Endothelial cell of umbilical vein (primary cell): ENCODE data around the gene CHSY3. TPM values are rescaled to one million over a fixed set of nuclear protein-coding genes. Genes with fewer than 3 reads are reported as not detected.

ENCODE experiments used
- BruUV-seq: library from RNA; stranded (reverse); fragments of 400-500 nt; replicated peaks from 2 replicates; lab custom pipeline; 2021; lab: Mats Ljungman, UMichigan
- CTCF ChIA-PET: fragments of 300-600, 350-600 bp; sonication (Branson Sonifier 250); formaldehyde crosslinking; loops from one replicate; lab custom pipeline; 2021; ENCODE audit warnings: antibody characterized with exemption, inconsistent platforms; lab: Charles Lee
- POLR2A ChIA-PET: fragments of 300-600, 350-600 bp; sonication (Branson Sonifier 250); formaldehyde crosslinking; loops from one replicate; lab custom pipeline; 2021; ENCODE audit warnings: antibody characterized with exemption, inconsistent platforms; lab: Charles Lee
- DNase-seq: peaks from one replicate; pipeline ENCODE4 v3.0.0-alpha.2; 2011; ENCODE audit warnings: low read depth, low spot score
- FAIRE-seq: peaks from 2 replicates; lab custom pipeline; 2011; peaks lifted over from hg19 to GRCh38; lab: Jason Lieb, UNC
- H2AFZ ChIP-seq: 2 replicates; pipeline ENCODE4 v1.6.0; 2012; ENCODE audit warnings: low read depth, low read length, control low read depth, inconsistent platforms
- H3K27ac ChIP-seq: 2 replicates; pipeline ENCODE4 v1.5.1; 2011; ENCODE audit warnings: low read depth, mild to moderate bottlenecking, control low read depth, low read length, moderate library complexity; ENCODE audit not compliant: insufficient read depth
- H3K27me3 ChIP-seq, 2 experiments: 2 replicates each; pipeline versions ENCODE4 v1.6.0 to v1.6.1; 2011; ENCODE audit warnings: low read length in 2 of 2, mixed read lengths in 1 of 2; ENCODE audit not compliant: control insufficient read depth in 2 of 2, insufficient read depth in 2 of 2
- H3K36me3 ChIP-seq, 2 experiments: 2 replicates in 1 of 2; 3 replicates in 1 of 2; pipeline ENCODE4 v1.5.1; 2011; ENCODE audit warnings: low read length in 2 of 2, mild to moderate bottlenecking in 1 of 2, moderate library complexity in 1 of 2; ENCODE audit not compliant: control insufficient read depth in 2 of 2, insufficient read depth in 2 of 2; ENCODE audit errors: extremely low read depth in 1 of 2
- H3K4me1 ChIP-seq: 3 replicates; pipeline ENCODE4 v1.5.1; 2011; ENCODE audit warnings: mild to moderate bottlenecking, low read length; ENCODE audit not compliant: control insufficient read depth, insufficient read depth; ENCODE audit errors: extremely low read depth
- H3K4me2 ChIP-seq: 2 replicates; pipeline ENCODE4 v1.6.1; 2011; ENCODE audit warnings: low read length, control low read depth, mixed read lengths; ENCODE audit not compliant: insufficient read depth
- H3K4me3 ChIP-seq, 3 experiments: fragments of 200-600 bp in 1 of 3; sonication (generic), shearing (Covaris generic) in 1 of 3; replicated peaks in 1 of 3; 2 replicates each; pipeline ENCODE4 v1.5.1; 2011 to 2016; ENCODE audit warnings: control low read depth in 3 of 3, low read length in 3 of 3, mild to moderate bottlenecking in 2 of 3, inconsistent platforms in 1 of 3, low read depth in 1 of 3, moderate library complexity in 1 of 3; ENCODE audit not compliant: insufficient read depth in 1 of 3
- H3K79me2 ChIP-seq: 2 replicates; pipeline ENCODE4 v1.6.0; 2012; ENCODE audit warnings: low read length, inconsistent platforms; ENCODE audit not compliant: control insufficient read depth, insufficient read depth
- H3K9ac ChIP-seq: replicated peaks from 2 replicates; pipeline ENCODE3; 2011; ENCODE audit warnings: low read length, control low read depth; ENCODE audit not compliant: insufficient read depth; ENCODE audit errors: extremely low read depth
- H3K9me1 ChIP-seq: replicated peaks from 3 replicates; pipeline ENCODE4 v1.6.0; 2011; ENCODE audit warnings: mild to moderate bottlenecking, low read length; ENCODE audit not compliant: control insufficient read depth, insufficient read depth; ENCODE audit errors: extremely low read depth
- H3K9me3 ChIP-seq: replicated peaks from 2 replicates; pipeline ENCODE4 v1.5.1; 2012; ENCODE audit warnings: low read length, inconsistent platforms; ENCODE audit not compliant: control insufficient read depth, insufficient read depth
- H4K20me1 ChIP-seq: replicated peaks from 2 replicates; pipeline ENCODE3; 2011; ENCODE audit warnings: mild to moderate bottlenecking, low read length; ENCODE audit not compliant: control insufficient read depth, insufficient read depth; ENCODE audit errors: extremely low read depth
- EZH2 ChIP-seq: IDR thresholded peaks from 2 replicates; pipeline ENCODE4 v1.6.1; 2012; ENCODE audit warnings: borderline replicate concordance, low read depth, mild to moderate bottlenecking, moderate library complexity, low read length, inconsistent platforms; ENCODE audit not compliant: severe bottlenecking
- FOS ChIP-seq: IDR thresholded peaks from 2 replicates; pipeline ENCODE4 v1.6.1; 2011; ENCODE audit warnings: mild to moderate bottlenecking, low read length, moderate library complexity, borderline replicate concordance; ENCODE audit not compliant: insufficient read depth
- GATA2 ChIP-seq: IDR thresholded peaks from 2 replicates; pipeline ENCODE4 v1.7.0; 2011; ENCODE audit warnings: low read depth, mild to moderate bottlenecking, moderate library complexity, mixed read lengths, low read length; ENCODE audit not compliant: insufficient read length, insufficient read depth
- JUN ChIP-seq: IDR thresholded peaks from 2 replicates; pipeline ENCODE4 v1.6.1; 2011; ENCODE audit warnings: borderline replicate concordance, low read depth; ENCODE audit not compliant: insufficient read length, insufficient read depth
- MYC ChIP-seq: IDR thresholded peaks from one replicate; pipeline ENCODE4 v1.6.1; 2011; ENCODE audit warnings: mild to moderate bottlenecking, low read depth, low read length
- POLR2A ChIP-seq: IDR thresholded peaks from 2 replicates; pipeline ENCODE4 v1.6.1; 2012; ENCODE audit warnings: low read depth, mild to moderate bottlenecking, control low read depth, low read length
- POLR2AphosphoS5 ChIP-seq: IDR thresholded peaks from 2 replicates; pipeline ENCODE4 v1.6.1; 2012; ENCODE audit warnings: low read depth, mild to moderate bottlenecking, control low read depth, low read length, moderate library complexity; ENCODE audit not compliant: insufficient read depth
- dilution Hi-C: fragments of 300-500 bp; cut with MboI; formaldehyde crosslinking; loops from one replicate; pipeline ENCODE4 v1.15.0; 2019; ENCODE audit warnings: low sequenced_read_pairs; ENCODE audit not compliant: extremely low pct_ligation_motif_present
- intact Hi-C: fragments of 100-400 bp; cut with micrococcal nuclease; formaldehyde crosslinking; loops from one replicate; pipeline ENCODE4 v1.10.0; 2022
- polyA plus RNA-seq, 4 experiments: library from polyadenylated mRNA; depleted of rRNA in 3 of 4; stranded (reverse) in 3 of 4; unstranded in 1 of 4; fragments of >200 nt; gene quantifications; 2 replicates each; pipeline versions ENCODE4 v1.2.1 to v1.2.3, GENCODE V29; 2011 to 2012; ENCODE audit warnings: missing spikeins in 1 of 4
- total RNA-seq: library from RNA; stranded (reverse); gene quantifications from 2 replicates; pipeline ENCODE4 v1.2.3, GENCODE V29; 2021
- TF ChIP-seq, protein P1 (sequence below), 2 donors: IDR thresholded peaks; 1 replicate in 1 of 2; 2 replicates in 1 of 2; pipeline ENCODE4 v1.5.1; 2011; ENCODE audit warnings: low read length in 2 of 2, mild to moderate bottlenecking in 2 of 2, moderate library complexity in 2 of 2, control low read depth in 1 of 2, inconsistent platforms in 1 of 2, low read depth in 1 of 2; ENCODE audit not compliant: insufficient read depth in 1 of 2; ENCODE audit errors: extremely low read depth in 1 of 2
- TF ChIP-seq, protein P2 (sequence below): IDR thresholded peaks from 2 replicates; pipeline ENCODE4 v1.6.1; 2011; ENCODE audit not compliant: insufficient read depth, insufficient read length

Gene CHSY3
- total and polyA plus RNA-seq, 2 donors (not counting 3 experiments of a cell fraction or from before 2014, with no cell fraction given), result 2.2 to 8.4 TPM

DNA sequence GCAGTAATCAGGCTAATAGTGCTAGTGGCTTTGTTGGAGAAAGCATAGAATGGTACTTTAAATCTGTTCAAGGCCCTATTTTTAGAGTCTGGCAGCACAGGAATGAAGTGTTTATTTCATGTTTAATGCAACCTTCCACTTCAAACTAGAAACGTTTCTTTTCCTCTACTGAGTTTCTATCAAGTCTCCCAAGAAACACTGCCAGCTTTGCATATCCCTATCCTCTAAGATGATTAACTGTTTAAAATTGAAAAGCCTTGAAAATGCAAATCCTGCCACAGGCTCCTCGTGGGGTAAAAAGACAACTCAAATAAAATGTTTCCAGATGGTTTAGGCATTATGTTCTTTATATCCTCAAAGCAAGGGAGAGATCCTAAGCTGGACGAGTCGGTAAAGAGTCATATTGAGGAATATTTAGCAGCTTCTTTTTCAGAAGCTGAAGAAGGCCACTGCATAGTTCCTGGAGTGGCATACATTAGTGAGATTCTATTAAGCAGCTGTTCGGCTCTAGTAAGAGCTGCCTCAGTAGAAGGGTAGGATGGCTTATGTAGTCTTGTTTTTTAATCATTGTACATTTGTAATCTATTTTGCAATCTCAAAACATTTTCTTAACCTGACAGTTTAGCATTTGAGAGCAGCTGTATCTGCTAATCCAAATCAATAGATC lies 251.2 kb downstream of the CHSY3 start:
- no peak overlapping the region for H3K27ac ChIP-seq
- no peak overlapping the region for H3K4me2 ChIP-seq
- H3K4me1 ChIP-seq, result no peaks in the 10 kb centered on the region
- ChIA-PET CTCF (interaction anchor here (1.2 to 1.5 kb wide), 2 partner anchors 16 to 17 kb away, joined by 3 to 5 read pairs; no protein-coding TSS in a partner anchor), POLR2A (no interaction called here)
- DNase-seq (no peak), FAIRE-seq (no peak)
- no peaks in the 10 kb centered on the region for H3K79me2 ChIP-seq
- H2AFZ ChIP-seq, result no peak overlapping the region
- H3K9me1 ChIP-seq, result no peaks in the 10 kb centered on the region
- H3K27me3 ChIP-seq, result no peaks in the 10 kb centered on the region
- dilution Hi-C loops (no loop called here), intact Hi-C loops (no loop called here)
- no peak overlapping the region for H3K9ac ChIP-seq
- no TSS peak for BruUV-seq
- H3K9me3 ChIP-seq, result no peaks in the 10 kb centered on the region
- no peaks in the 10 kb centered on the region for H3K36me3 ChIP-seq
- no peak overlapping the region for H3K4me3 ChIP-seq
- no peaks in the 10 kb centered on the region for H4K20me1 ChIP-seq
- TF ChIP-seq POLR2AphosphoS5 (no peak), JUN (no peak), POLR2A (no peak), GATA2 (no peak), MYC (no peak), FOS (no peak), EZH2 (no peak)
- TF ChIP-seq, protein P1, sequence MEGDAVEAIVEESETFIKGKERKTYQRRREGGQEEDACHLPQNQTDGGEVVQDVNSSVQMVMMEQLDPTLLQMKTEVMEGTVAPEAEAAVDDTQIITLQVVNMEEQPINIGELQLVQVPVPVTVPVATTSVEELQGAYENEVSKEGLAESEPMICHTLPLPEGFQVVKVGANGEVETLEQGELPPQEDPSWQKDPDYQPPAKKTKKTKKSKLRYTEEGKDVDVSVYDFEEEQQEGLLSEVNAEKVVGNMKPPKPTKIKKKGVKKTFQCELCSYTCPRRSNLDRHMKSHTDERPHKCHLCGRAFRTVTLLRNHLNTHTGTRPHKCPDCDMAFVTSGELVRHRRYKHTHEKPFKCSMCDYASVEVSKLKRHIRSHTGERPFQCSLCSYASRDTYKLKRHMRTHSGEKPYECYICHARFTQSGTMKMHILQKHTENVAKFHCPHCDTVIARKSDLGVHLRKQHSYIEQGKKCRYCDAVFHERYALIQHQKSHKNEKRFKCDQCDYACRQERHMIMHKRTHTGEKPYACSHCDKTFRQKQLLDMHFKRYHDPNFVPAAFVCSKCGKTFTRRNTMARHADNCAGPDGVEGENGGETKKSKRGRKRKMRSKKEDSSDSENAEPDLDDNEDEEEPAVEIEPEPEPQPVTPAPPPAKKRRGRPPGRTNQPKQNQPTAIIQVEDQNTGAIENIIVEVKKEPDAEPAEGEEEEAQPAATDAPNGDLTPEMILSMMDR (IDR thresholded peaks at IDR 0.05; ENCODE audit: extremely low read depth in 1 of 2, insufficient read depth in 1 of 2, low read depth in 1 of 2, low read length in 2 of 2), result no peak
- TF ChIP-seq, protein P2, sequence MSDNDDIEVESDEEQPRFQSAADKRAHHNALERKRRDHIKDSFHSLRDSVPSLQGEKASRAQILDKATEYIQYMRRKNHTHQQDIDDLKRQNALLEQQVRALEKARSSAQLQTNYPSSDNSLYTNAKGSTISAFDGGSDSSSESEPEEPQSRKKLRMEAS, result no peak
